Stimulated activated CD4-positive, alpha-beta T cell treated with anti-CD3 and anti-CD28 coated beads, TNF-alpha, amount 100 ng/mL, for 48 hours (primary cell): ENCODE data around the gene CDK19.
"Not testable (repeated sequence)": the region's sequence is repeated elsewhere in the genome, so short reads cannot be mapped to it uniquely, and the experiment has no call there.

Experiments
- DNase-seq, 3 donors: peaks; one replicate each; pipeline ENCODE4 v3.0.0-alpha.2; 2020; ENCODE audit warnings: low read depth in 3 of 3

The CDK19 gene

DNA sequence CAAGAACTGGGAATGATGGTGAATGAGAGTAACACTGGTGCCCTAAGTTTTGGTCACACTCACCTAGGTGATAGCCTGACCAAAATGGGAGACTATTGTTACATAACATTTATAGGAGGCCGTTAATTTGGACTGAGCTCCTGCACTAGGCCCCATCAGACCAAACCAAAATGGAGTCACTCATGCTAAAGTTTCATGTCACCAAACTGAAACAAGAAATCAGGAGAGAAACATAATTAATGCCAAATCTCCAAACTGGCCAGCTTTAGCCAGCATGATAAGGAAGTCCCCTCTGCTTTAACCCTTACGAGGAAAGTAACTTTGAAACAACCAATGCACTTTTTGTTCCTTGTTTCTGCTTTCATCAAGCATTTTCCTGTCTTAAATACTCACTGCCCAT is 227.9 kb downstream of the CDK19 start:
- no peak for DNase-seq

DNA sequence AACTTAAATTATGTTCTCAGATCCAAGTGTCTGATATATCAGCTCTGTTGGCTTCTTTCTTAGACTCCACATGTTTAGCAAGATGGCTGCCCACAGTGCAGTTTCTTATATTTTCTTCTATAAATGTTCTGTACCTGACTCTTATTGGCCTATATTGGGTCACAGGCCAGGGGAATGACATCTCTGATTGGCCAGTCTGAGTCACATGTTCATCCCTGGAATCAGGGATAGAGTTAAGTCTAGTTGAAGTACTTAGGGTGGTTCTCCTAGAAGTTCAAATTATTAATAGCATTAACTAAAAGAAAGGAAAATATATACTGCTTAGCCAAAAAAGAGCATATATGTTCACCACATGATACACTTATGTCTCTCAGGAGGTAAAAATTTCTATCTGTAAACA is 233.6 kb downstream of the CDK19 start:
- no peak for DNase-seq

DNA sequence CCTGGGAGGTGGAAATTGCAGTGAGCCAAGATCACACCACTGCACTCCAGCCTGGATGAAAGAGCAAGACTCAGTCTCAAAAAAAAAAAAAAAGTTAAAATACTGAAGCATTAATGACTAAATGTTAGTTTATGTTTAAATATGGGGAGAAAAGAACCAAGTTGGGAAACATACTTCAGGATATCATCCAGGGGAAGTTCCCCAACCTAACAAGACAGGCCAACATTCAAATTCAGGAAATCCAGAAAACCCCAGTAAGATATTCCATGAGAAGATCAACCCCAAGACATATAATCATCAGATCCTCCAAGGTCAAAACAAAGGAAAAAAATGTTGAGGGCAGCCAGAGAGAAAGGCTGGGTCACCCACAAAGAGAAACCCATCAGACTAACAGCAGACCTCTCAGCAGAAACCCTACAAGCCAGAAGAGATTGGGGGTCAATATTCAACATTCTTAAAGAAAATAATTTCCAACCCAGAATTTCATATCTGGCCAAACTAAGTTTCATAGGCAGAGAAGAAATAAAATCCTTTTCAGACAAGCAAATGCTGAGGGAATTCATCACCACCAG is 237.6 kb downstream of the CDK19 start:
- not testable (repeated sequence) for DNase-seq

DNA sequence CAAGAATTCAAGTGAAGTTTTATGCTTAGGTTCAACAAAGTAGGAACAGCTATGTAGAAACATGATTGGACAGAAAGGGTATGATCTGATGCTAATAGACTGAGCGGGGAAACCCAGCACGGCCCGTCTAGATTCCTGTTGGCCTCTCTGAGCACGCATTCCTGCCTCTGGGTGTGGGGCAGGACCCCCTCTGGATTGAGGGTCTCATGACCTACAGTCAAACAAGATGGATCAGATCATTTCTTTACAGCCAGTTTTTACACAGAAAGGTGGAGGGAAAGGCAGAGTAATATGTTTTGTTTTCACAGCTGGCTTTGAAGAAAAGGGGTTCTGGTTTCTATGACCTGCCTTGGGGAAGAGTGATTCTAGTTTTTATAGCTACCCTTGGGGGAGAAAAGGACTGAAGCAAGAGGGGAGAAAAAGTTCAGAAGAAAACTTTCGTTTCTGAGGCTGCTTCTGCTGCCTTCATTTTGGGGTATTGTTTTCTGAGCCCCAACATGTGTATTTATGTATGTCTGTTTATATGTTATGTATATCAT is 239.3 kb downstream of the CDK19 start:
- no peak for DNase-seq

DNA sequence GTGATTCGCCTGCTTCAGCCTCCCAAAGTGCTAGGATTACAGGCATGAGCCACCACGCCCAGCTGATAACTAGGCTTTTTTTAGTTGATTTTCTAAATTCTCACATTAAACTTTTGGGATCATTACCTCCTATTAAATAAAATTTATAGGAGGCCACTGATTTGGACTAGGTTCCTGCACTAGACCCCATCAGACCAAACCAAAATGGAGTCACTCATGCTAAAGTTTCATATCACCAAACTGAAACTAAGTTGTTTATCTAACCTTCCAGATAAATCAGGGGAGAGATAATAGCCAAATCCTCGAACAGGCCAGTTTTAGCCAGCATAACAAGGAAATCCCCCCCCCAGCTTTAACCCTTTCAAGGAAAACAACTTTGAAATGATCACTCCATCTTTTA is 240.5 kb downstream of the CDK19 start:
- no peak for DNase-seq

DNA sequence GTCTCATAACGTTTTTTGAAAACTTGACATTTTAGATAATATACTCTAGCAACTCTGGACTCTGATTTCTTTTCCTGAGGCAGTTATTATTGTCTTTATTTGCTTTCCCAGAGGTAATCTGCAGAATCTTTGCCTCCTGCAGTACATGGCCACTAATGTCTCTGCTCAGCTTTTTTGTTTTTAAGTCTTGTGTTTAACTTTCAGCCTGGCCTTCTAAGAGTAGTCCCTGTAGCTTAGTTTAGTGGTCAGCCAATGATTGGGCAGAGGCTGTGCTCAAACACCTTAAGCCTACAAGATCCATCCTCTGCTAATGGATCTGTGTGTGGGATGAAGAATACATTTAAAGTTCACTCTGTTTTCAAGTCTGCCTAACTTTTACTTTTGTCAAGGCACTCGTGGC is 241.7 kb downstream of the CDK19 start:
- no peak for DNase-seq

DNA sequence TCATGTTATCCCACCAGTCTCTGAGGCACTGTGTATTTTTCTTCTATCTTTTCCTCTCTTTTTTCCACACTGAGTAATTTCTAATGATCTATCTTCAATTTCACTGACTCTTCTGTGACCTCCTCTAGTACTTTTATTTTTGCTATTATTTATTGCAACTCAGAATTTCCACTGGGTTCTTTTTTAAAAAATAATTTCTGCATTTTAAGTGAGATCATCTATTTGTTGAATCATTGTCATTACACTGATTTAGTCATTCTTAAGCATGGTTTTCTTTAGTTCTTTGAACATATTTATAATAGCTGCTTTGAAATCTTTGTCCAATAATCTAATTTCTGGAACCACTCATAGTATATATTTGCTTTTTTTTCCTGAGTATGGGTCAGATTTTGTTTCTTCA is 242.1 kb downstream of the CDK19 start:
- DNase-seq = no peak

DNA sequence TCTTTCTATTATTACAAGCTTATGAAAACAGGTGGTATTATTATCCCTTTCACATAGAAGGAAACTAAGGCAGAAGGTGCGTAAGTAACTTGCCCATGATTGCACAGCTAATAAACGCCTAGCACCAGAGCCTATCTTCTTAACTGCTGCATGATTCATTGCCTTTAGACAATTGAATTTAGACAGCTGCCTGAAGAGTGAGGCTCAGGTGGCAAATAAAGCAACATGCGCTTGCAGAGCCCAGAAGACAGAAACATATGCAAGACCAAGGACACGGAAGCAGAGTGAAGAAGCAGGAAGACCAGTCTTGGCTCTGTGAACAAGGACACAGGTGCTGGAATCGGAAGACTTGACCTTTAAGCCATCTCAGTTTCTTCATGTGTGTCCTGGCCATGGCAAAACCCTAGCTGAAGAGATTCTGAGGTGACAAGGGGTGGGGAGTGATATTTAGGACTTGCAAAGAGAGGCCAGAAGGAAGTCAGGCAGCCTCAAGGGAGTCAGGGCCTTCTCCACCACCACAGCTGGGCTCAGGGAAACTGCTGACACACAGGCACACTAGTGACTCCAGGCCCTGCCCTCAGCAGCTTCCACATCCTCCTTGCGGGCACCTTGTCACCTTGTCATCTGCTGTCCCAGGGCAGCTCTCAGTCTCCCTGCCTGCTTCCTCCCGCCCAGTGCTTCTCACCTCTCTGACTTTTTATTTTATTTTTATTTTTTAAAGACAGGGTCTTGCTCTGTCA is 247.1 kb downstream of the CDK19 start:
- no peak for DNase-seq

DNA sequence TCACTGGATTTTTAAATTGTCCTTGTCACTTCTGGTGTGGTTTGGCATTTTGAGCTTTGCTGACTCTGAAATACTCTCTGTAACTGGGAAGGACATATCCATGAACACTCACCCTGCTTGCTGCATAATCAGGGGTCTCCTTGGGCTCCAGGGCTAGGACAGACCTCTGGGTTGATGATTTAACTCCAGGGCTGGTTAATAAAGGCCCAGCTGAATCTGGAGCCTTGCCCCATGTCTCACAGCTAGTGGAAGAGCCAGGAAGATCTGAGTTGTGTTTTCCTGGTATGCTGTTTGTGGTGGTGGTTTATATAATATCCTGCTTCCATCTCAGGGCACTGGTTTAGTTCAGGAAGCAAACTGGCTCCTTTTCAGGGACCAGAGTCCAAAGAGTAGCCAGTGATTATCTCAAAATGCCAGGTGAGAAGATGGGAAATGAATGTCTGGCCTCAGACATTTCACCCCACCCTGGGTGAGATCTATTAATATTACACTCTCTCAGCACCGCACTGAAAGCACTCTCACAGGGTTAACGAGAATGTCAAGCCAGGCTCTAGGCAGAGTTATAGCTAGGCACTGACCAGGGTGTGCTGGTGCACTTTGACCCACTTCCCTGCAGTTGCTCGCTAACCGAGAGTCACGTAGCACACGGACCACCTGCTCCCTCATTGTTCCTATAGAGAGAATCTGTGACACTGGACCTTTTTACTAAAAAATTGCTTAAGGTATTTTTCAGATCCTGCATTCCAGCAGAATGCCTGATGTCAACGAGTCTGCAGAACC is 248.7 kb downstream of the CDK19 start:
- no peak for DNase-seq

DNA sequence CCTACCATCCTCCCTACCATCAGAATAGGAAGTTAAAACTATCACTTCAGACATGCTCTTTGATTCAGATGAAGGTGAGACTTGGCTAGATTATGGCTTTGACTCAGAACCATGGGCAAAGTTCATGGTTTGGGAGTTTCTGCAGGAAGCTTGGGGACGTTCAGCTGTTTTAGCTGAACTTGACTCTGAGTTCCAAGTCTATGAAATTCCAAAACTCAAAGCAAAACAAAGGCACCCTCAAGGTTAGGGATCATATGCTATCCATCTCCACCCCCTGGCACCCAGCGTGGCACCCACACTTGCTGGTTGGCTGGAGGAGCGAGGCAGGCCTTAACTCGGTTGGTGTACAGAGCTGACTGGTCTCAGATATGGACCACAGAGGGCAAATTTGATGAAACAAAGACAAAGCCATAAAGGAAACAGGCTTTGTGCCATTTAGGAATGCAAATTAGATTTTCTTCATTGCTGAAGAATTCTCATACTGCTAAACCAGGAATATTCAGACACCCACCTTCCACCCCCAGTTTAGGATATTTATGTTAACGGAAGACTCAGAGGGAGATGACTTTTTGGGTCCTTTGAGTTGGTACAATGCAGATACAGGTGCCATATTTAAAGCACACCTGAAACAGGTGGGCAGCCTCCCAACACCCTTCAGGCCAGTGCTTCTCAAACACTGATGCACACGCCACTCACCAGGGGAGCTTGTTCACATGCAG is 250.4 kb downstream of the CDK19 start:
- DNase-seq = no peak

DNA sequence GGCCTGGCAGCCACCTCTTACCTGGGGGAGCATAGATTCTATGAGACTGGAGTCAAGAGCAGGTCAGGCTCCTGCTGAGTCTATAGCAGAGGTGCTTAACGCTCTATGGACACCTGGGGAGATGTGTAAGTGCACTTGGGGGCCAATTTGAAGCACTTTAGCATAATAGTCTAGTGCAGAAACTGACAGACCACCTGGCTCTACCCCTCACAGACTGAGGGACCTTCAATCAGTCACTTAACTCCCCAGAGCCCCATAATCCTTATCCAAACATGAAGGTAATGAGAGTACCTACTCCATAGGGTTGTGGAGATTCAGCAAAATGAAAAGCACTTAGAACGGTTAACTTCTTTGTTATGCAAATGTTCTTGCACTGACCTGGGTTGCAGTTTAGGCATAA is 251.6 kb downstream of the CDK19 start:
- no peak for DNase-seq

DNA sequence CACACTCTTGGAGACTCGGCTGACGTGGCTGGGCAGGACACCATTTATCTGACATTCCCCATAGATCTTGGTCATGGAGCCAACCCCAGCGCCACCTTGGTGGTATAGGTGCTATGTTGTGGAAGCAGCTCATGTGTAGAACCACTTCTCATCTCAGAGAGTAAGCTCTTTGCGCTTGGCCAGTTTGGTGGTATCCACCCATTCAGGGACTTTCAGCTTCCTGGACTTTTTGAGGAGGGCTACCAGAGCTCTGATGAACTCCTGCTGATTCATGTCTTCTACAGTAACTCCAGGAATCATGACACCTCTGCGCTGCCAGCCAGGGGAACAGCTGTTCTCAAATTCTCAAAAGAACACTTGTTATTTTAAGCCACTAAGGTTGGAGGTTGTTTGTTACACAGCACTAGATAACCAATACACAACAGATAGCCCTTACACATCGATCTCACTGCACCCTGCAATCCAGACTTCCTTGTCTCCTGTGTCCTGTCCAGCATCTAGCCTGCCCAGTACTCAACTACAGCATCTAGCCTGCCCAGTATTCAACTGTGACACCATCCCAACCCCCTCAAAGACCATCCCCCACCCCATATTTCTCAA is 252.9 kb downstream of the CDK19 start:
- DNase-seq = no peak

DNA sequence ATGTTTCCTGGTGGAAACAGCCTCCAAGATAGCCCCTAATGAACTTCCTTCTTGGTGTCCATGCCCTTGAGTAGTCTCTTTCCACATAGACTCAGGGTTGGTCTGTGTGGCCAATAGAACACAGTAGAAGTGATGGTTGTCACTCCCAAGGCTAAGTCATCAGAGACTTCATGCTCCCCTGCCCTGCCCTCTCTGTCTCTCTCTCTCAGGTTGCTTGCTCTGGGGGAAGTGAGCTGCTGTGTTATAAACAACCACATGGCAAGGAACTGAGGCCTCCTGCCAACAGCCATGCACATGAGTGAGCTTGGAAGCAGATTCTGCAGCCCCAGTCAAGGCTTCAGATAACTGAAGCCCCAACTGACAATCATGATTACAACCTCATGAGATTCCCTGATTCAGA is 253.6 kb downstream of the CDK19 start:
- DNase-seq = no peak

DNA sequence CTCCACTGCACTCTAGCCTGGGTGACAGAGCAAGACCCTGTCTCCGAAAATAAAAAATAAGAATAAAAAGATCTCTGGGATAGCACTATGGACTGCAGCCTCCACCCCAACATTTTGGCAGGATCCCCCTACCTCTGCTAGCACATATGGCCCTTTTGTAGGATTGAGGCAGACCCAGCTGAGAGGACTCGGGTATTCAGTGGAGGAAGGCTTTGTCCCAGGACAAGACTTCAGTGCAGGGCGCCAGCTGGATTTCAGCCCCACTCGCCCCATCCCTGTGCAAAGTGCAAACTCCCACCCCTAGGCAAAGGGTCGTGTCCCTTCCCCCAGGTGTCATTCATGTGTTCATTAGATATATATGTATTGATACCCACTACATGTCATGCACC is 254.3 kb downstream of the CDK19 start:
- no peak for DNase-seq

DNA sequence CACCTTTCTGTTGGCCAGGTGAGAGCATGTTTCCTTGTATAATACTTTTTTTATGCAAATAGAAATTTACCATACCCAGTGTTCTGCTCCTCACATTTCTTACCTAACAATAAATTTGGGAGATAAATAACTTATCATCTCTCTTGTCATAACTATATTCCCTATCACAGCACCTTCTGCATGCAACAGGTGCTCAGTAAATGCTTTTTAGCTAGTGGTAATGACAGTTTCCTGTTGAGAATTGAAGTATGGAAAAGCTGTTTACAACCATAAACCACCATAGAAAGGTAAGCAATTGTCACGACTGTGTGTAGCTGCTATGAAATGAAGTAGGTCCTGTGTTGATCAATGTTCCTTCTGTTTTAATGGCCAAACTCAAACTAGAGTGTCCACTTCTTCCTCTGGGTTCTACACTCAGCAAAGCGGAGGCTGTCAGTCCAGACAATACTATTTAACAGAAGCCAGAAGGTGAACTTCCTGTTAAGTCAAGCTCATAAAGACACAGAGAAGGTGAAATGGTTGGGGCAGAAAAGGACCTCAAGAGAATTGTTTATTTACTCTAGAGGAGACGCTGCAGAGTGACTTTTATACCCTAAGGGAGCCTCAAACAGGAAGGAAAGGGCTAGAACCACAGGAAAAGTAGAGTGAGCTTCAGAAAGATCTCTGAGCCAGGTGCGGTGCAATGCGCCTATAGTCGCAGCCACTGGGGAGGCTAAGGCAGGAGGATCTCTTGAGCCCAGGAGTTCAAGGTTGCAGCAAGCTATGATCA is 254.8 kb downstream of the CDK19 start:
- DNase-seq = no peak
